Small intestine (tissue), 7 donors: ENCODE measurements around the gene ARID5B. TPM values are rescaled to one million over a fixed set of nuclear protein-coding genes. Genes with fewer than 3 reads are reported as not detected.

Source experiments
- DNase-seq, 2 donors: peaks; one replicate each; pipeline versions ENCODE4 v3.0.0 to v3.0.0-alpha.2; 2013
- FAIRE-seq: peaks from 2 replicates; lab custom pipeline; 2012; peaks lifted over from hg19 to GRCh38; lab: Jason Lieb, UNC
- H3K27ac ChIP-seq, 3 donors: one replicate each; pipeline ENCODE4 v1.5.1; 2013; ENCODE audit warnings: low read length in 2 of 3, mild to moderate bottlenecking in 2 of 3, control low read depth in 1 of 3, inconsistent platforms in 1 of 3, low read depth in 1 of 3, moderate library complexity in 1 of 3
- H3K27me3 ChIP-seq, 3 donors: one replicate each; pipeline ENCODE4 v1.6.1; 2013; ENCODE audit warnings: low read length in 3 of 3, inconsistent platforms in 1 of 3; ENCODE audit not compliant: control insufficient read depth in 3 of 3, insufficient read depth in 3 of 3
- H3K36me3 ChIP-seq, 3 donors: one replicate each; pipeline ENCODE4 v1.6.1; 2013; ENCODE audit warnings: low read length in 3 of 3, inconsistent platforms in 1 of 3, low read depth in 1 of 3, mild to moderate bottlenecking in 1 of 3, moderate library complexity in 1 of 3; ENCODE audit not compliant: control insufficient read depth in 3 of 3, insufficient read depth in 2 of 3
- H3K4me1 ChIP-seq, 3 donors: one replicate each; pipeline ENCODE4 v1.6.1; 2013; ENCODE audit warnings: low read length in 2 of 3, inconsistent platforms in 1 of 3, low read depth in 1 of 3, mild to moderate bottlenecking in 1 of 3, moderate library complexity in 1 of 3; ENCODE audit not compliant: control insufficient read depth in 3 of 3, insufficient read depth in 2 of 3
- H3K4me3 ChIP-seq, 3 donors: one replicate each; pipeline ENCODE4 v1.5.1; 2013; ENCODE audit warnings: low read length in 3 of 3, control low read depth in 1 of 3, inconsistent platforms in 1 of 3, low read depth in 1 of 3, mild to moderate bottlenecking in 1 of 3, moderate library complexity in 1 of 3
- H3K9me3 ChIP-seq, 2 donors: one replicate each; pipeline ENCODE4 v1.6.1; 2013; ENCODE audit warnings: low read depth in 1 of 2, low read length in 1 of 2; ENCODE audit not compliant: control insufficient read depth in 2 of 2, insufficient read depth in 1 of 2
- WGBS, 3 donors: extraction: QIAGEN DNeasy Blood & Tissue Kit; methylation state at CpG; one replicate each; pipeline ENCODE4 v1.1.7; 2013; 5-methylcytosine and 5-hydroxymethylcytosine counted together
- polyA plus RNA-seq, 4 donors: library from polyadenylated mRNA; stranded (reverse) in 3 of 4; unstranded in 1 of 4; fragments of 200-250 nt in 3 of 4; fragments of 120-200 nt in 1 of 4; gene quantifications; one replicate each; pipeline versions ENCODE4 v1.2.1 to v1.2.3, GENCODE V29; 2013
- donor health status: healthy with polysubstance abuse.
- donor health status: control.
- donor health status: control.
- donor health status: Bipolar disorder and iron deficiency.
- donor health status: healthy.

The ARID5B gene
- polyA plus RNA-seq, 4 donors: 1.1 to 24.6 (median 6.7) TPM

DNA sequence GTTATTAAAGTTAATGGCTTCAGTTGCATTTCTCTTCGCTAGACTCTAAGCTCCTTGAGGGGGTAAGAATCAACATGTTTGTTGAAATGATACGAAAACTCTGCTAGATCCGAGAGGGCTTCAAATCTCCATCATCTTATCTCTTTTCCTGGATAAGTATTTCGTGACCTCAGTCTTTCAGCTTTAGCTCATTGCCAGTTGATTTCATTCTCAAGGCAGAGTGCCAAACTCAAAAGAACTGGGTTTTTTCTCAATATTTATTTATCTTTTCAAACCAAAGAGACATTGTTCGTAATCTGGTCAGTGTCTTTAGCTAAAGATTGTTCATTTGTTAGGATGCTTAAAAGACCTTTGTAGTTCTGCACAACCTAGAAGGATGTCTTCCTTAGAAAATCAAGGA, 108.9 kb downstream of the ARID5B start:
- FAIRE-seq (no peak), DNase-seq (no peak)
- 66 to 87% (median 85%) methylated on average over 5 of the region's 5 CpGs for WGBS, 3 donors
- Histone ChIP-seq H3K27me3 (no peaks in the 10 kb centered on the region), H3K9me3 (no peaks in the 10 kb centered on the region), H3K4me1 (peaks cover 3 to 19% (median 12%) of the 10 kb centered on the region in 3 donors), H3K27ac (no peak overlapping the region), H3K36me3 (peaks cover 0 to 12% (median 0%) of the 10 kb centered on the region in 3 donors), H3K4me3 (no peak overlapping the region)

DNA sequence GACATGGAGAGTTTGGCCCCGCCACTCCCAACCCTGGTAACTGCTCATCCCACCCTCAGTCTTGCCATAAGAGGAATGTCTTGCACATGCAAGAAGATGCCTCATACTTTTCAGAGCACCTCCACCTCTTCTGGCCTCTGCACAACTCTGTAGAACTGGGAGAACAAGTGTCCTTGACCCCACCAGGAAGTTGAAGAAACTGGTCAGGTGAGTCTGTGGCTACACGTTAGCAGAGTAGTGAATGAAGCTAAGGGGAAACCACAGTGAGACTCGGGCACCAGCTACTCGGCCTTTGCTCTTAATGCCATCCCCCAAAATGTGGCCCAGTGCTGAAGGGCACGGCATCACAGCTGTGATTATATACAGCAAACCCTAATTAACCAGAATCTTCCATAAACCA, 110.1 kb downstream of the ARID5B start:
- H3K27ac ChIP-seq: no peak overlapping the region
- H3K4me3 ChIP-seq: no peak overlapping the region
- H3K9me3 ChIP-seq: no peaks in the 10 kb centered on the region
- FAIRE-seq: no peak
- DNase-seq: peak in 1 of 2 donors; percentile 29
- H3K4me1 ChIP-seq: peaks cover 5 to 22% (median 15%) of the 10 kb centered on the region in 3 donors
- peaks cover 0 to 12% (median 0%) of the 10 kb centered on the region in 3 donors for H3K36me3 ChIP-seq
- 38 to 64% (median 40%) methylated on average over 5 of the region's 5 CpGs for WGBS, 3 donors
- H3K27me3 ChIP-seq: no peaks in the 10 kb centered on the region

DNA sequence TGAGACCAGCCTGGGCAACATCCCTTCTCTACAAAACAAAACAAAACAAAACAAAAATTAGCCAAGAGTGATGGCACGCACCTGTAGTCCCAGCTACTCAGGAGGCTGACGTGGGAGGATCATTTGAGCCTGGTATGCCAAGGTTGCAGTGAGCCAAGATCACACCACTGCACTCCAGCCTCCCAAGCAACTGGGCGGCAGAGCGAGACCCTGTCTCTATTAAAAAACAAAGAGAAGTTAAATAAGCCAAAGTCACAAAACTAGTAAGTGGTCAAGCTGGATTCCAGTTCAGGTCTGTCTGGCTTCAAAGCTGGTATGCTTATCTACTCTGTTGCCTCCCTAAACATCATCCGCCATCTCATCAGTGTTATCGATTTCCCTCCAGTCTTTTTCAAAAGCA, 110.8 kb downstream of the ARID5B start:
- H3K4me1 ChIP-seq: peaks cover 5 to 27% (median 16%) of the 10 kb centered on the region in 3 donors
- DNase-seq (no peak), FAIRE-seq (no peak)
- H3K9me3 ChIP-seq: no peaks in the 10 kb centered on the region
- H3K27ac ChIP-seq: no peak overlapping the region
- no peak overlapping the region for H3K4me3 ChIP-seq
- no peaks in the 10 kb centered on the region for H3K27me3 ChIP-seq
- H3K36me3 ChIP-seq: peaks cover 0 to 12% (median 0%) of the 10 kb centered on the region in 3 donors
- 92 to 97% (median 96%) methylated on average over 6 of the region's 6 CpGs for WGBS, 3 donors

DNA sequence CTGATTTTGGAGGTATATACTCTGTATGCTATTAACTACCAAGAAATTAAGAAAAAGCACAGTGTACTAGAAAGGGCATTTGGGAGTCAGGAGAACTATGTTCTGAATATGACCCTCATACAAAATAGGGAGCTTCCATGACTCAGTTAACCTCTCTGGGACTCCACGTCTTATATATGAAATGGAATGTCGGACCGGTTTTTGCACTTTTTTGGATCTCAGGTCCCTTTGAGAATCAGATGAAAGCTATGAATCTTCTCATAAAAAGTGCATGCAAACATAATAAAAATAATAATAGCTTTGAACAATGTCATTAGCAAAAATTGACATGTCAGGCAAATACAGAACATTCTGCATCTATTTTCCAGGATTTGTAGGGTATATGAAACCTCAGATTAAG, 113.0 kb downstream of the ARID5B start:
- no peak for DNase-seq
- peaks cover 0 to 10% (median 0%) of the 10 kb centered on the region in 3 donors for H3K36me3 ChIP-seq
- H3K27ac ChIP-seq: no peak overlapping the region
- no peaks in the 10 kb centered on the region for H3K27me3 ChIP-seq
- H3K9me3 ChIP-seq: no peaks in the 10 kb centered on the region
- FAIRE-seq: no peak
- WGBS, 3 donors: 97 to 100% (median 100%) methylated on average over 3 of the region's 3 CpGs
- no peak overlapping the region for H3K4me3 ChIP-seq
- H3K4me1 ChIP-seq: peaks cover 5 to 34% (median 24%) of the 10 kb centered on the region in 3 donors

DNA sequence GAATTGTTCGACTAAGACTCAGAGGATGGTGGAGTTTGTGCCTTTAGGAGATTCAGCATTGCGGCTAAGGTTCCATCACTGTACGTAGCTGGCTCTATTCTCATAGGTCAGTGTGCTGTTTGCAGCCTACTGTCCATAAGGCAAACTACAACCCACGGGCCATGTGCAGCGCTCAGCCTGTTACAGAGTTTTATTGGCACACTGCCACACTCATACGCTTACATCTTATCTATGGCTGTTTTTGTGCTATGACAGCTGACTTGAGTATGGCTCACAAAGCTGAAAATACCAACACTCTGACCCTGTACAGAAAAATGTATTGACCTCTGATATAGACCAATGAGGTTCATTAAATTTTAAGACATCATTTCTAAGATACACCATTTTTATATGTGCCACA, 114.5 kb downstream of the ARID5B start:
- 35 to 72% (median 54%) methylated on average over 6 of the region's 6 CpGs for WGBS, 3 donors
- DNase-seq: peak; percentile 76 to 78
- Histone ChIP-seq H3K4me1 (peaks cover 5 to 36% (median 35%) of the 10 kb centered on the region in 3 donors), H3K4me3 (no peak overlapping the region), H3K27me3 (no peaks in the 10 kb centered on the region), H3K36me3 (peaks cover 0 to 10% (median 0%) of the 10 kb centered on the region in 3 donors), H3K9me3 (no peaks in the 10 kb centered on the region), H3K27ac (peak overlapping the region in 1 of 3 donors; percentile 5)
- FAIRE-seq: no peak

DNA sequence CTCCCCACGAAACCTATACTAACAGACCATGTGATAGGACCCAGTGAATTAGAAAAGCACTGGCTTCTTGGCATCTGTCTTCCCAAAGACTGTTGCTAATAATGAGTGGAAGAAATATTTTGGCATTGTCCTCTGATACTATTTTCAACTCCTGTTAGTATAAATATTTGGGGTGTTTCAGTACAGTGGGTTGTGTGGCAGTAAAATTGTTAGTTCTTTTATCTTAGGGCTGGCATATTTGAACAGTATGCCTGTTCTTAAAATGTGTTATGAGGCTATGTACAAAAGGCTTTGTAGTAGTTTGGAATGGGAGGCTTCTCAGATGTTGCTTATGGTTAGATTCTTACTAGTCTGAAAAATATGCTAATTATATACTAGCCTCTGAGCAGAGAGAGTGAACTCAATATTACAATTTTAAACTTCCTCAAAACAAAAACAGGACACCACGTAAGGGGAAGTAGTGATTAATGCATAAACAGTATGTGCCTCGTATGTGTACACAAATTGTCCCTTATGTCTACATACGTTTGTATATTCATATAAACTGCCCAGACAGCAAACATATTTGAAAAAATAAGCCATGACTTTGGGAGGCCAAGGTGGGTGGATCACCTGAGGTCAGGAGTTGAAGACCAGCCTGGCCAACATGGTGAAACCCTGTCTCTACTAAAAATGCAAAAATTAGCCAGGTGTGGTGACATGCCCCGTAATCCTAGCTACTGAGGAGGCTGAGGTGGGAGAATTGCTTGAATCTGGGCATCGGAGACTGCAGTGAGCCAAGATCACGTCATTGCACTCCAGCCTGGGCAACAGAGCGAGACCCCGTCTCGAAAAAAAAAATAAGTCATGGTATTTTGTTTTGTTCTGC, 115.4 kb downstream of the ARID5B start:
- Histone ChIP-seq H3K4me3 (no peak overlapping the region), H3K27ac (peak overlapping the region in 1 of 3 donors; percentile 84), H3K9me3 (no peaks in the 10 kb centered on the region), H3K36me3 (peaks cover 0 to 4% (median 0%) of the 10 kb centered on the region in 3 donors), H3K27me3 (no peaks in the 10 kb centered on the region), H3K4me1 (peaks cover 2 to 35% (median 34%) of the 10 kb centered on the region in 3 donors)
- FAIRE-seq: no peak
- DNase-seq: no peak
- WGBS, 3 donors: 61 to 77% (median 76%) methylated on average over 10 of the region's 10 CpGs

DNA sequence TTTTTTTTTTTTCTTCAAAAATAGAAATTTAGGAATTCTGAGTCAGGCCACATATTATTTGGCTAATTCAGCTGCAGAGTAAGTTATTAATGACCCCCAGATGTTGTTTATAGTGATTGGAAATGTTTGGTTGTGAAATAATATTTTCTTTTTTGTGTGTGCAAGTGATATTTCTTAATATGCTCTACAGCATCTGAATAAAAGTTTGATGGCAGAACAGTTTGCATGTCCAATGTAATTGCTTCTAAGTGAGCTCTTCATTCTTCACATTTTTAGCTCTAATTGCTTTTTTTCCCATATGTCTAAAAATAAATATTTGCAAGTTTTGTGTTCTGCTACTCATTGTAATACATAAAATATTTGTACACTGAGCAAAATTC, 116.0 kb downstream of the ARID5B start:
- peaks cover 2 to 41% (median 40%) of the 10 kb centered on the region in 3 donors for H3K4me1 ChIP-seq
- DNase-seq: no peak
- H3K27me3 ChIP-seq: no peaks in the 10 kb centered on the region
- no peak for FAIRE-seq
- H3K27ac ChIP-seq: no peak overlapping the region
- no peak overlapping the region for H3K4me3 ChIP-seq
- no peaks in the 10 kb centered on the region for H3K36me3 ChIP-seq
- no peaks in the 10 kb centered on the region for H3K9me3 ChIP-seq

DNA sequence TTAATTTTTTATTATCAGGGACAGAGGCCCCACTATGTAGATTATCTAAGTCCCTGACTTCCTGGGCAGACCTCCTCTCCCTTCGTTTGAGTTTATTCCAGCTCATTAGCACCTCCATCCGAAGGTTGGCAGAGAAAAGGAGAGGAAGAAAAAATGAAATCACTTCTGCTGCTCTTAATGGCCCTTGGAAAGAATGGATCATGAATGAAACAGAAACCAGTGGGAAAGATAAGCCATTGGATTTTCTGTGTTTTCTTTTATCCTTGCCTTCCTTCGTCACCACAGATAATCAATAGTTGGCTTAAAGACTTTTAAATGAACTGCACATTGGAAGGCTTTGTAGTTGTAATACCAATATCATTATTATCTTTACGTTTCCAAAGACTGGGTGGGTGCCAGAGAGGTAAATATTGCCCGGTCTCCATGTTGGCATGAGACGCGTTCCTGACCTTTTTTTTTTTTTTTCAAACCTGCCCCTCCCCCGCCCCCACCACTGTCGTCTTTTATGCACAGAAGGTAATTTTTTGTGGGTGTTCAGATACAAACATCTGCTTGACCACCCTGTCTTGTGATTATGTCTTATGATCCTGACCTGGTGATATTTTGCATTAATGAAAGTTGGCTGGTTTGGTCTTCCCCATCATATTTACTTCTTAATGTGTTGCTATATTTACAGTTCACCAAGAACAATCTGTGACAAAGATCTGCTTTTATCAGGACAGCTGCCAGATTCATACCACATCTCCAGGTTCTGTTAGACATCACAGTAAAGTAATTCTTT, 116.8 kb downstream of the ARID5B start:
- peaks cover 2 to 48% (median 46%) of the 10 kb centered on the region in 3 donors for H3K4me1 ChIP-seq
- H3K27ac ChIP-seq: peak overlapping the region in 2 of 3 donors; percentile 20 to 66
- 14 to 46% (median 39%) methylated on average over 9 of the region's 9 CpGs for WGBS, 3 donors
- H3K27me3 ChIP-seq: no peaks in the 10 kb centered on the region
- H3K4me3 ChIP-seq: no peak overlapping the region
- H3K9me3 ChIP-seq: no peaks in the 10 kb centered on the region
- H3K36me3 ChIP-seq: no peaks in the 10 kb centered on the region
- DNase-seq (peak in 1 of 2 donors; percentile 60), FAIRE-seq (peak; percentile 61)
